NCI-H2081 (cell line): ENCODE results near the gene FHAD1.
"Not testable (repeated sequence)": the region's sequence is repeated elsewhere in the genome, so short reads cannot be mapped to it uniquely, and the experiment has no call there.

ENCODE experiments used
- DNase-seq, 2 experiments: peaks; one replicate each; lab custom pipeline; 2025; lab: John Stamatoyannopoulos, UW

The FHAD1 gene

GRCh38 chr1:15305468-15305770 is 58.4 kb downstream of the FHAD1 start:
- DNase-seq: no peak

- DNase-seq: not testable (repeated sequence)
These were observed 59.3 kb downstream of the FHAD1 start for GRCh38 chr1:15306352-15306751.

GRCh38 chr1:15308135-15308534 is 61.1 kb downstream of the FHAD1 start:
- DNase-seq: no peak

GRCh38 chr1:15308621-15309027 is 61.6 kb downstream of the FHAD1 start:
- no peak for DNase-seq

GRCh38 chr1:15309687-15310086 is 62.7 kb downstream of the FHAD1 start:
- no peak for DNase-seq

GRCh38 chr1:15310544-15310943 is 63.5 kb downstream of the FHAD1 start:
- no peak for DNase-seq

- no peak for DNase-seq
These were observed 64.2 kb downstream of the FHAD1 start for GRCh38 chr1:15311122-15311822.

- no peak for DNase-seq
These were observed 64.9 kb downstream of the FHAD1 start for GRCh38 chr1:15311880-15312279.

GRCh38 chr1:15312626-15313411 is 65.8 kb downstream of the FHAD1 start:
- DNase-seq: no peak

- no peak for DNase-seq
These were observed 67.6 kb downstream of the FHAD1 start for GRCh38 chr1:15314328-15315281.

GRCh38 chr1:15315815-15316214 is 68.8 kb downstream of the FHAD1 start:
- DNase-seq: no peak

- DNase-seq: no peak
These were observed 69.5 kb downstream of the FHAD1 start for GRCh38 chr1:15316510-15316909.

GRCh38 chr1:15320267-15320666 is 73.2 kb downstream of the FHAD1 start:
- no peak for DNase-seq

- no peak for DNase-seq
These were observed 74.6 kb downstream of the FHAD1 start for GRCh38 chr1:15321601-15322000.

GRCh38 chr1:15322648-15323350 is 75.8 kb downstream of the FHAD1 start:
- DNase-seq: peak in 1 of 2 experiments; percentile 25

GRCh38 chr1:15323351-15323988 is 76.4 kb downstream of the FHAD1 start:
- peak; percentile 38 to 53 for DNase-seq

GRCh38 chr1:15323989-15324868 is 77.2 kb downstream of the FHAD1 start:
- no peak for DNase-seq

- no peak for DNase-seq
These were observed 77.9 kb downstream of the FHAD1 start for GRCh38 chr1:15324869-15325335.

GRCh38 chr1:15325375-15326085 is 78.5 kb downstream of the FHAD1 start:
- DNase-seq: no peak
